H1 (cell line): ENCODE data around the gene HAPLN3. TPM values are rescaled to one million over a fixed set of nuclear protein-coding genes. Genes with fewer than 3 reads are reported as not detected.

Experiments
- ASH2L ChIP-seq: fragments of 200-600, 300-600 bp; sonication (generic); IDR thresholded peaks from one replicate; pipeline ENCODE4 v1.7.1; 2017; ENCODE audit warnings: low read length
- CHD7 ChIP-seq: fragments of 300-600 bp; sonication (generic); IDR thresholded peaks from 2 replicates; pipeline ENCODE4 v1.7.1; 2012; ENCODE audit warnings: low read length, moderate library complexity, mild to moderate bottlenecking, inconsistent platforms; ENCODE audit not compliant: insufficient replicate concordance
- CREB1 ChIP-seq: IDR thresholded peaks from 2 replicates; pipeline ENCODE4 v1.6.1; 2012; ENCODE audit warnings: inconsistent platforms
- HDAC2 ChIP-seq, 2 experiments: fragments of 300-600 bp in 1 of 2; sonication (generic) in 1 of 2; IDR thresholded peaks; 2 replicates each; pipeline ENCODE4 v1.6.1; 2011 to 2012; ENCODE audit warnings: low read depth in 2 of 2, low read length in 2 of 2, mild to moderate bottlenecking in 2 of 2, moderate library complexity in 2 of 2, borderline replicate concordance in 1 of 2, inconsistent platforms in 1 of 2
- POLR2A ChIP-seq, 2 experiments: IDR thresholded peaks; 1 replicate in 1 of 2; 2 replicates in 1 of 2; pipeline ENCODE4 v1.6.1; 2011; ENCODE audit warnings: low read depth in 2 of 2, low read length in 2 of 2, mild to moderate bottlenecking in 2 of 2; ENCODE audit errors: control extremely low read depth in 1 of 2
- RAD21 ChIP-seq, 2 experiments: IDR thresholded peaks in 1 of 2; conservative IDR thresholded peaks in 1 of 2; 2 replicates each; pipeline ENCODE4 v1.6.1; 2011; ENCODE audit warnings: low read depth in 2 of 2, low read length in 2 of 2, improper control_type of control experiment in 1 of 2, inconsistent platforms in 1 of 2, mild to moderate bottlenecking in 1 of 2, moderate library complexity in 1 of 2
- TBP ChIP-seq: IDR thresholded peaks from 2 replicates; pipeline ENCODE4 v1.6.1; 2011; ENCODE audit warnings: low read depth, low read length, improper control_type of control experiment
- USF2 ChIP-seq: IDR thresholded peaks from 2 replicates; pipeline ENCODE4 v1.6.1; 2011; ENCODE audit warnings: low read length, improper control_type of control experiment
- ZNF274 ChIP-seq: IDR thresholded peaks from 2 replicates; pipeline ENCODE4 v1.7.0; 2012; ENCODE audit warnings: low read length, borderline replicate concordance; ENCODE audit errors: extremely low read depth
- polyA plus RNA-seq, 7 experiments: library from polyadenylated mRNA; depleted of rRNA in 3 of 7; stranded (reverse) in 5 of 7; unstranded in 2 of 7; fragments of >200 nt in 5 of 7; fragments of 200-250 nt in 2 of 7; gene quantifications; 1 replicate in 5 of 7; 2 replicates in 1 of 7; 4 replicates in 1 of 7; pipeline versions ENCODE4 v1.2.1 to v1.2.3, GENCODE V29; 2011 to 2013; ENCODE audit warnings: missing spikeins in 2 of 7, mixed read lengths in 2 of 7
- total RNA-seq: library from RNA; stranded (reverse); fragmentation: NEBNext Ultra II Directional; extraction: Animal tissue kit (Norgen Biotek cat#: 25700); gene quantifications from 2 replicates; pipeline ENCODE4 v1.2.1, GENCODE V29; 2021

HAPLN3 gene
- total and polyA plus RNA-seq, 2 of the 8 experiments (the other 6 are each of a cell fraction or from before 2014, with no cell fraction given), result 76.2 to 79.7 TPM

GRCh38 chr15:88894348-88894818 is 961 bp downstream of the HAPLN3 start (continued):
- TF ChIP-seq CHD7, result no peak
- peak; percentile 90 to 92 for TF ChIP-seq RAD21 (IDR thresholded peaks at IDR 0.05 in 1 of 2, conservative IDR thresholded peaks at IDR 0.05 in 1 of 2; ENCODE audit: low read depth in 2 of 2, low read length in 2 of 2)
- TF ChIP-seq POLR2A (IDR thresholded peaks at IDR 0.05; ENCODE audit: control extremely low read depth in 1 of 2, low read depth in 2 of 2, low read length in 2 of 2), result peak in 1 of 2 experiments; percentile 52; a peak in 1 of 3 replicates
- TF ChIP-seq HDAC2 (IDR thresholded peaks at IDR 0.05; ENCODE audit: borderline replicate concordance in 1 of 2, low read depth in 2 of 2, low read length in 2 of 2), result peak in 1 of 2 experiments; percentile 81; a peak in 2 of 4 replicates
- no peak for TF ChIP-seq ZNF274
- peak; percentile 21 for TF ChIP-seq ASH2L
- TF ChIP-seq USF2, result no peak
- no peak for TF ChIP-seq TBP
- no peak for TF ChIP-seq CREB1
